Activated T-cell treated with anti-CD3 and anti-CD28 coated beads, Interleukin-2, amount 50 U/mL, for 72 hours (primary cell): Measurements from ENCODE around the gene ADAM23. TPM values are rescaled to one million over a fixed set of nuclear protein-coding genes. Genes with fewer than 3 reads are reported as not detected.

Experiments used
- ATAC-seq, 2 donors: fragments of 150-1000 bp; cut with Tn5 transposase; replicated peaks in 1 of 2; 2 replicates each; pipeline ENCODE4 v1.10.0; 2021; ENCODE audit warnings: moderate library complexity in 2 of 2, mild to moderate bottlenecking in 1 of 2
- DNase-seq, 2 donors: peaks; one replicate each; pipeline ENCODE4 v3.0.0; 2021 to 2022; ENCODE audit warnings: mixed read lengths in 1 of 2
- H3K27ac Mint-ChIP-seq: one replicate; pipeline ENCODE4 v1.8.0; 2022; ENCODE audit warnings: mild to moderate bottlenecking, moderate library complexity, mixed read lengths
- H3K27me3 Mint-ChIP-seq: one replicate; pipeline ENCODE4 v1.8.0; 2022; ENCODE audit warnings: low read depth, mixed read lengths
- H3K36me3 Mint-ChIP-seq, 2 donors: one replicate each; pipeline ENCODE4 v1.8.0; 2022; ENCODE audit warnings: mixed read lengths in 2 of 2, mild to moderate bottlenecking in 1 of 2; ENCODE audit not compliant: insufficient read depth in 2 of 2
- H3K4me1 Mint-ChIP-seq: one replicate; pipeline ENCODE4 v1.8.0; 2022; ENCODE audit warnings: low read depth, mixed read lengths
- H3K4me3 Mint-ChIP-seq, 2 donors: one replicate each; pipeline ENCODE4 v1.8.0; 2022; ENCODE audit warnings: mild to moderate bottlenecking in 2 of 2, mixed read lengths in 2 of 2, moderate library complexity in 2 of 2
- H3K9me3 Mint-ChIP-seq, 2 donors: one replicate each; pipeline ENCODE4 v1.8.0; 2022; ENCODE audit warnings: mixed read lengths in 2 of 2
- total RNA-seq, 2 donors: library from RNA; stranded (reverse); gene quantifications; one replicate each; pipeline ENCODE4 v1.2.3, GENCODE V29; 2022

Gene ADAM23
- total RNA-seq, 2 donors from 2014 or later = 2.4 to 3.0 TPM

DNA sequence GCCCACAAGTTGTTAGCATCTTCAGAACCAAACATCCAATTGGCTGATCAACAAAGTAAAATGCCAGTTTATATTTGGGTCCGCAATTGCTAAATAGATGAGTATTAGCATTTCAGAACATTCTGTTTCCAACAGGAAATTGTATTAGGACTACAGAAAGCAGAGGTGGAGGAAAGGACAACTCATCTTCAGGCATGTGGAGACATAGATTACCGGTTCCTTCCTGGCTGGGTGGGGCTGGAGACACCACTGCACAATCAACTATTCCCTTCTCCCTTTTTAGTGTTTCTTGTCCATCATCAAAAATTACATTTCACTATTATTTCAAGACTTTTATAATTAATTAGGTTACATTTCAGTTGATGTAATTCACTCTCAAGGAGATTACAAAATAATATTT, 83.8 kb downstream of the ADAM23 start:
- H3K27ac Mint-ChIP-seq = no peak overlapping the region
- peaks cover 0 to 2% of the 10 kb centered on the region in 2 donors for H3K9me3 Mint-ChIP-seq
- peaks cover 31% of the 10 kb centered on the region for H3K27me3 Mint-ChIP-seq
- peaks cover 18% of the 10 kb centered on the region for H3K4me1 Mint-ChIP-seq
- H3K4me3 Mint-ChIP-seq = no peak overlapping the region
- no peaks in the 10 kb centered on the region for H3K36me3 Mint-ChIP-seq
- no peak for ATAC-seq
- no peak for DNase-seq

DNA sequence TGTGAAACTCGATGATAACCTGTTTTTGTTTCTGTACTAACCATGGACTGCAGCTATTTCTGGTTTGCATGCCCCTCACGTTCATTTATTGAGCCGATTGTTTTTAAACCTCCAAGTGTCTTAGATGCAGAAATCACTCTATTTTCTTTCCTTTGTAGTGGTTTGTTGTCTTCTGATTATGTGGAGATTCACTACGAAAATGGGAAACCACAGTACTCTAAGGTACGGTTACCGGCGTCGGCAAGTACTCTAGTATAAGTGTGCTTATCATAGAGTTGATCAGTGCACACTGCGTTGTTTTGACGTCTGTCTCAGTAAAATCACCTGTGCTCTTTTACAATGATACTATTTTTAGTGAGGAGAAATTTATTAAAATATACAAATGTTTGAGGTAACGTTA, 87.4 kb downstream of the ADAM23 start:
- H3K9me3 Mint-ChIP-seq = no peaks in the 10 kb centered on the region
- no peak overlapping the region for H3K27ac Mint-ChIP-seq
- peaks cover 35% of the 10 kb centered on the region for H3K27me3 Mint-ChIP-seq
- H3K4me1 Mint-ChIP-seq = peaks cover 18% of the 10 kb centered on the region
- no peaks in the 10 kb centered on the region for H3K36me3 Mint-ChIP-seq
- H3K4me3 Mint-ChIP-seq = peak overlapping the region; percentile 77 to 78
- peak; percentile 24 to 42 for DNase-seq
- peak; percentile 97 to 99 for ATAC-seq

DNA sequence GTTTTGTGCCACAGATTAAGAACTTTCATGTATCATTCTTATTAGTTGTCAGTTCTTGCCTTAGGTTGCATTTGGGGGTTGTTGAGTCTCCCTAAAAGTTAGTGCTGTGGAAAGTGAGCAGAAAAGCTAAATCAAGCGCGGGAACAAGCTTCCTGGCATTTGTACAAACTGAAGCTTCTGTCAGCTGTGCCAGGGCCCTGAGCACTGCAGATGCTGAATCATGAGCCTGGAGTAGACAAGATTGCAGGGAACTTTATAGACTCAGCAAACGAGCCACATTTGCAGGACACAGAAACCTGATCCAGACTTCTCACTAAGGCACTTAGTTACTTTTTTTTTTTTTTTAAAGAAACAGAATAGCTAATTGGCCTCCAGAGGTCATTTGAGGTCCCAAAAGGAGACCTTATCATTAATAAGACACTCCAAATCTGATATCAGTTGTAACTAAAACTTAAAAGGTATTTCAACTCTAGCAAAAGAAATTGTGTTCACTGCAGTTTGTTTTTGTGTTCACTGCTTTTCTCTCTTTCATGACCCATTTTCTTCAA, 88.7 kb downstream of the ADAM23 start:
- Mint-ChIP-seq H3K4me1 (peaks cover 21% of the 10 kb centered on the region), H3K9me3 (no peaks in the 10 kb centered on the region), H3K4me3 (no peak overlapping the region), H3K27ac (no peak overlapping the region), H3K36me3 (no peaks in the 10 kb centered on the region), H3K27me3 (peaks cover 33% of the 10 kb centered on the region)
- no peak for ATAC-seq
- no peak for DNase-seq

DNA sequence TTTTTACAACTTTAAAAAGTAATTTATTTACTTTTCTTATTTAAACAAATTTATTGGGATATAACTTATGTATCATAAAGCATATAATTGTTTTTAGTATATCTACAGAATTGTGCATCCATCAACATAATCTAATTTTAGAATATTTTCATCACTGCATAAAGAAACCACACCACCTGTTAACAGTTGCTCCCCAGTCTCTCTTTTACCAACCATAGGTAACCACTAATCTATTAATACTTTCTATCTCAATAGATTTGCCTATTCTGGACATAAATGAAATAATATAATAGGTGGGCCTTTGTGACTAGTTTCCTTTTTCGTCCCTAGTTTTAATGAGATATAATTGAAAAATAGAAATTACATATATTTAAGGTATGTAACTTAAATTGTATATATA, 90.6 kb downstream of the ADAM23 start:
- ATAC-seq = no peak
- H3K4me3 Mint-ChIP-seq = no peak overlapping the region
- no peaks in the 10 kb centered on the region for H3K9me3 Mint-ChIP-seq
- H3K36me3 Mint-ChIP-seq = no peaks in the 10 kb centered on the region
- no peak overlapping the region for H3K27ac Mint-ChIP-seq
- peaks cover 31% of the 10 kb centered on the region for H3K27me3 Mint-ChIP-seq
- peaks cover 27% of the 10 kb centered on the region for H3K4me1 Mint-ChIP-seq
- no peak for DNase-seq

DNA sequence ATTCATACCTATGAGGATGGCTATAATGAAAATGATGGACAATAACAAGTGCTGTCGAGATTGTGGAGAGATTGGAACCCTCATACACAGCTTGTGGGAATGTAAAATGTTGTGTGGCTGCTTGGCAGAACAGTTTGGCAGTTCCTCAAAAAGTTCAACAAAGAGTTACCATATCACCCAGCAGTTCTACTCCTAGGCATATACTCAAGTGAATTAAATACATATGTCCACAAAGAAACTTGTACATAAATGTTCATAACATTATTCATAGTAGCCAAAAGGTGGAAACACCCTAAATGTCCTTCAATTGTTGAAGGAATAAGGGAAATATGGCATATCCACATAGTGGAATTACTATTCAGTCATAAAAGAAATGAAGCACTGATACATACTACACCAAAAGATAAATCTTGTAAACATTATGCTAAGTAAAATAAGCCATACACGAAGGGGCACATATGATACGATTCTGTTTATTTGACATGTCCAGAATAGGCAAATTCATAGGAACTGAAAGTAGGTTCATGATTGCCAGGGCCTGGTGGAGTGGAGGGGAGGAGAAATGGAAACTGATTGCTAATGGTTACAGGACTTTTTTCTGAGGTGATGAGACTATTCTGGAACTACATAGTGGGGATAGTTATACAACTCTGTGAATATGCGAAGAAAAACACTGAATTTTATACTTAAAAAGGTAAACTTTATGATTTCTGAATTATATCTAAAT, 92.1 kb downstream of the ADAM23 start:
- Mint-ChIP-seq H3K4me3 (no peak overlapping the region), H3K36me3 (no peaks in the 10 kb centered on the region), H3K27ac (no peak overlapping the region), H3K4me1 (peaks cover 23% of the 10 kb centered on the region), H3K27me3 (peaks cover 30% of the 10 kb centered on the region), H3K9me3 (no peaks in the 10 kb centered on the region)
- no peak for DNase-seq
- no peak for ATAC-seq

DNA sequence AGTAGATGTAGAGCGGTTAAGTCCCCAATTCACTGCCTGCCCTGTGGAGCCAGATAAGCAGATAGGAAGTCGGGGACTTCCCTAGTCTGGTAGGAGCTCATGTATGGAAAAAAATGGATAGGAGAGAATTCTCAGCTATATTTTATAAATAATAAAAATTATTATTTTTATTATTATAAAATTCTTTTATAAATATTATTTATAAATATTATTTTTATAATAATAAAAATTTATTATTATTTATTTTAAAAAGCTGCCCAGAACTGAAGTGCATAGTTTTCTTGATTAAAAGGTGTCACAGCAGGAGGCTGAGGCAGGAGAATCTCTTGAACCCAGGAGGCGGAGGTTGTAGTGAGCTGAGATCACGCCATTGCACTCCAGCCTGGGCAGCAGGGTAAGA, 97.4 kb downstream of the ADAM23 start:
- H3K4me1 Mint-ChIP-seq = peaks cover 9% of the 10 kb centered on the region
- H3K27me3 Mint-ChIP-seq = peaks cover 9% of the 10 kb centered on the region
- no peaks in the 10 kb centered on the region for H3K36me3 Mint-ChIP-seq
- no peak overlapping the region for H3K27ac Mint-ChIP-seq
- no peaks in the 10 kb centered on the region for H3K9me3 Mint-ChIP-seq
- DNase-seq (no peak), ATAC-seq (no peak)
- no peak overlapping the region for H3K4me3 Mint-ChIP-seq

DNA sequence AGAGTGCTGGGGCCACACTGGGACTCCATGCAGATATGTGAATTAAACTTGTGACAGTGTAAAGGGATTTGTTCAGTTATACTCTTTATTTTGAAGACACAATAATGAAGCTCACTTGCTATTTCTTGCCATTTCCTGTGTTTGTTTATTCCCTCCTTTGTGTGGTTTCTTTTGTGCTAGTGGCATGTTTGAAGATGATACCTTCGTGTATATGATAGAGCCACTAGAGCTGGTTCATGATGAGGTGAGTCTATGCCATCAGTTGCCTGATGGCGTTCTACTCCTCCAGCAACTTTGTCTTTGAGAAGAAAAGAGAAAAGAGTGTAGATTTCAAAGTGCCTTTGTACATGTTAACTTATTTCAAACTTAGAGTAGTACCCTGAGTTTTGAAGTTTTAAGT, 99.7 kb downstream of the ADAM23 start:
- Mint-ChIP-seq H3K36me3 (no peaks in the 10 kb centered on the region), H3K27me3 (no peaks in the 10 kb centered on the region), H3K9me3 (no peaks in the 10 kb centered on the region), H3K4me1 (no peaks in the 10 kb centered on the region), H3K4me3 (no peak overlapping the region), H3K27ac (no peak overlapping the region)
- ATAC-seq (no peak), DNase-seq (no peak)

DNA sequence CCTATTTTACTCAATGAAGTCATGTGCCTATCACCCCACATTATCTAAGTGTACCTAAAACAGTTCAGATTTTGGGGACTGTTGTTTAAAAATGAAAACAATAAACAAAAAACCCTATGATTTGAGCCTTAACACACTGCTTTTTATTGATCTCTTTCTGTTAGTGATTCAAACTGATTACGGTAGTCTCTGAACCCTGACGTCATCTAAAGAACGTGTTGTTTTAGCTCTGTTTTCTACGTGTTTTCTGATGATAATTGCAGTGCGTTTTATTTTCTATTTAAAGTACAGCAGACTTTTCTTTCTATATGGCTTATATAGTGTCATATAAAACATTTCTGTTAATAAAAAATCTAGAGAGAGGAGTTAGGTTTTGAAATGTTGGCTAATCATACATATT, 105.1 kb downstream of the ADAM23 start:
- H3K4me1 Mint-ChIP-seq = no peaks in the 10 kb centered on the region
- H3K27ac Mint-ChIP-seq = no peak overlapping the region
- H3K36me3 Mint-ChIP-seq = no peaks in the 10 kb centered on the region
- no peaks in the 10 kb centered on the region for H3K9me3 Mint-ChIP-seq
- no peaks in the 10 kb centered on the region for H3K27me3 Mint-ChIP-seq
- H3K4me3 Mint-ChIP-seq = no peak overlapping the region
- DNase-seq (no peak), ATAC-seq (no peak)

DNA sequence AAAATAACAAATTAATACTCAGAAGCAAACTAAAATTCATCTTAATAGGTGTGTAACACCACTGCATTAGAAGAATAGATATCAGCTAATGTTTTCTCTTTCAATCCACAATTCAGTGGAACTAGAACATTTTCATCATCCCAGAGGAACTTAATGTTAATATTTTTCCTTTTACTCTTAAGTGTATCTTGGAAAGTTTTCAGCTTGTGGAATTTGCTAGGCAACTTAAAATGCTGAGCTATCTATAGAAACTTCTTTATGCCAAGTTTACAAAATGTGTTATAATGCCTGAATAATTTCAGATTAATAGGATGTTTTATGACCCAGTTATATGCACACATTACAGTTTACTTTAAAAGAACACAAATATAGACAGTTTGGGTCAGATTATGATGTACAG, 112.4 kb downstream of the ADAM23 start:
- Mint-ChIP-seq H3K27me3 (no peaks in the 10 kb centered on the region), H3K36me3 (no peaks in the 10 kb centered on the region), H3K4me3 (no peak overlapping the region), H3K27ac (no peak overlapping the region), H3K4me1 (peaks cover 21% of the 10 kb centered on the region), H3K9me3 (no peaks in the 10 kb centered on the region)
- no peak for ATAC-seq
- DNase-seq = no peak

DNA sequence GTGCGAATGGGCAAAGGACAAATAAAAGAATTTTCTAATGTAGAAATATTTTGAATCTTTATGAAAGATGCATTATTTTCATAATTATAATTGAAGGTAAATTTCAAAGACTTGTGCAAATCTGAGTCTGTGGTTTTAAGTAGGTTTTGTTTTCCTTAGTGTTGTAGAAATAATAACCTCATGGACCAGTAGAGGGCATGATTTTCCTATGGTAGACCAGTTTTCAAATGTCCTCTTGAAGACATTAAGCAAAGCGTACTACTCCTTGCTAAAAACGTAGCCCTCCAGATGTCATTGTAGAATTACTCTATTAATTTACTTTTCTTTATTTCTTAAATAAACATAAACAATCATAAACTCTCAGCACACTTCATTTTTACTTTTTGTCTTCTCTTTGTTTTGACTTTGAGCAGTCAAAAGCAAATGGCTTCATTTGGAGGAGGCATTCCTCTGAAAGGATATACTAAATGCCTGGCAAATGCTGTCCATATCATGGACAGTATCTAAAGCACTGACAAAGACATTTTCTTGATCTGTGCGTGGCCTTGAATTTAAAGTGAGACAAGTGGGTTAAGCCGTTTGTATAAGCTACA, 113.1 kb downstream of the ADAM23 start:
- ATAC-seq (peak; percentile 48 to 64), DNase-seq (no peak)
- H3K27me3 Mint-ChIP-seq = no peaks in the 10 kb centered on the region
- no peak overlapping the region for H3K27ac Mint-ChIP-seq
- H3K9me3 Mint-ChIP-seq = no peaks in the 10 kb centered on the region
- no peak overlapping the region for H3K4me3 Mint-ChIP-seq
- peaks cover 21% of the 10 kb centered on the region for H3K4me1 Mint-ChIP-seq
- H3K36me3 Mint-ChIP-seq = no peaks in the 10 kb centered on the region

DNA sequence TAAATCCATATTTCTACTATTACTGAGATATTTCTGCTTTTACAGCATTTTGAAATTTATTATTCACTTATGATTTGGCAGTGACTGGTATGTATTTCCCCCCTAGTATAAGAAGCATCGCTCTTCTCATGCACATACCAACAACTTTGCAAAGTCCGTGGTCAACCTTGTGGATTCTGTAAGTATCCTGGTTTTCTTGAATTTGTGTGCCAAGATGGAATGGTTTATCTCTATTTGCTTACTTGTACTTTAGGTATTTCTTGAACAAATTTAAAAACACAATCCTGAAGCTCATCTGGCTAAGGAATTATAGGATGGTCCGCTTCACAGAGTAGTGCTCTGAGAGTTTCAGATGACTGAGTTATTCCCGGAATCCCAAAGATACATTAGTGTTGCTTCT, 114.0 kb downstream of the ADAM23 start:
- no peaks in the 10 kb centered on the region for H3K36me3 Mint-ChIP-seq
- no peak overlapping the region for H3K4me3 Mint-ChIP-seq
- no peaks in the 10 kb centered on the region for H3K9me3 Mint-ChIP-seq
- H3K27me3 Mint-ChIP-seq = no peaks in the 10 kb centered on the region
- DNase-seq (no peak), ATAC-seq (no peak)
- peaks cover 21% of the 10 kb centered on the region for H3K4me1 Mint-ChIP-seq
- H3K27ac Mint-ChIP-seq = no peak overlapping the region

DNA sequence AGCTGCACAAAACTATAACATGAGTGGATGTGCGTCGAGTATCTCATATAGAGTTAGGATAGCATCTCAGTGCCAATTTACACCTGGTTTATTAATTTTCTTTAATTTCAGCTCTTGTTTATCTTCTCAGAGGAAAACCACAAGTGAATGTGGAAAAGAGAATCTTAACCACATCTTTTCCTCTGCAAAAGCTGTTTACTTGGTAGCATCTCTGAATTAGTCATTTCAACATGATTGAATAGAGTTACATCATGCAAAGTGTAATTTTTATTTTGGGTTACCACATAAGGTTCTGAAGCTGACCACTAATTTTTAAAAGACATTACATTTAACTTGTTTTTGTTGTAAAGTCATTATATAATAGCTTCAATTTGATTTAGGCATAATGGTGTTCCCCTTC, 115.2 kb downstream of the ADAM23 start:
- H3K4me1 Mint-ChIP-seq = peaks cover 21% of the 10 kb centered on the region
- peak overlapping the region in 1 of 2 donors; percentile 31 for H3K4me3 Mint-ChIP-seq
- H3K9me3 Mint-ChIP-seq = no peaks in the 10 kb centered on the region
- H3K27me3 Mint-ChIP-seq = no peaks in the 10 kb centered on the region
- H3K27ac Mint-ChIP-seq = peak overlapping the region; percentile 83
- ATAC-seq (peak; percentile 39 to 41), DNase-seq (no peak)
- H3K36me3 Mint-ChIP-seq = no peaks in the 10 kb centered on the region

DNA sequence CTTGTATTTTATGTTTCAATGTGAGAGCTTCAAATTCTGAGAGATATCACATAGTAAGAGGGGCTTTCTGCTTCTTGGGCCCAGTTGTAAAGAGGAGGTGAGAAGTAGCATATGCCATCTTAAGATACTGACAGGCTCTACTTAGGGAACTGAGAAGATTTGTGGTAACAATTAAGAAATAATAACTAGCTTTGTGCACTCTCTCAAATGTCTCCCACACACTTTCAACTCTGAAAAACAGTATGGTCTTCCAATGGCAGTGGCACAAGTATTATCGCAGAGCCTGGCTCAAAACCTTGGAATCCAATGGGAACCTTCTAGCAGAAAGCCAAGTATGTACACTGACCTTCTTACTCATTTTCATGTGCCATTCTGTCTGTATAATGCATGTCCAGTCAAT, 118.6 kb downstream of the ADAM23 start:
- Mint-ChIP-seq H3K36me3 (no peaks in the 10 kb centered on the region), H3K9me3 (no peaks in the 10 kb centered on the region), H3K4me3 (no peak overlapping the region), H3K27me3 (no peaks in the 10 kb centered on the region), H3K4me1 (peaks cover 21% of the 10 kb centered on the region), H3K27ac (no peak overlapping the region)
- DNase-seq (no peak), ATAC-seq (no peak)

DNA sequence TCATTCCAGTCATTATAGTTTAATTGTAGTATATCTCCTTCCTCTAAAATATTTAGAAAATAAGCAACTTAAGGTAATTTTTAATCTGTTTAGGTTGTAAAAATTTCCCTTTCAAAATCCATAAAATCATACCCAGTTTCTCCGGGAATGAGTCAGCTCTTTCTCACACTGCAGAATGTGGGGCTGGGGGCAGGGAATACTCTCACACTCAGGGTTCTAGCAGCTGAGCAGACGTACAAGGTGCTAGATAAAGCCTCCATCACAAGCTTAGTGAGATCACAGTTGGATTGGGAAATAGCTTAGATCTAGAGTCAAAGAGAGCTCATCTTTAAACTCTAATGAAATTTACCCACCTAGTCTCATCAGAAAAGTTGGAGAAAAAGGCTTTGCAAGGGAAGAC, 119.0 kb downstream of the ADAM23 start:
- DNase-seq = no peak
- Mint-ChIP-seq H3K4me3 (no peak overlapping the region), H3K27me3 (no peaks in the 10 kb centered on the region), H3K4me1 (peaks cover 21% of the 10 kb centered on the region), H3K27ac (no peak overlapping the region), H3K9me3 (no peaks in the 10 kb centered on the region), H3K36me3 (no peaks in the 10 kb centered on the region)
- no peak for ATAC-seq
